PFSK-1 (cell line): ENCODE results near the gene KCNQ1OT1.

ENCODE experiments used
- FOXP2 ChIP-seq: optimal IDR thresholded peaks from 2 replicates; pipeline ENCODE3; 2011; ENCODE audit warnings: borderline replicate concordance, control low read depth, inconsistent platforms; ENCODE audit not compliant: insufficient read depth; ENCODE audit errors: extremely low read length, extremely low read depth
- POLR2AphosphoS5 ChIP-seq: IDR thresholded peaks from 2 replicates; pipeline ENCODE4 v1.6.1; 2012; ENCODE audit warnings: low read depth, mild to moderate bottlenecking, control low read depth, low read length, moderate library complexity
- REST ChIP-seq, 2 experiments: IDR thresholded peaks; 2 replicates each; pipeline versions ENCODE4 v1.6.1 to v1.8.0; 2011 to 2012; ENCODE audit warnings: low read depth in 2 of 2, low read length in 2 of 2, control low read depth in 1 of 2, inconsistent platforms in 1 of 2, mild to moderate bottlenecking in 1 of 2, moderate library complexity in 1 of 2; ENCODE audit not compliant: insufficient read depth in 1 of 2
- SIN3A ChIP-seq: IDR thresholded peaks from 2 replicates; pipeline ENCODE4 v1.6.1; 2012; ENCODE audit warnings: mild to moderate bottlenecking, low read length, moderate library complexity, borderline replicate concordance; ENCODE audit not compliant: insufficient read depth
- TAF1 ChIP-seq: IDR thresholded peaks from 2 replicates; pipeline ENCODE4 v1.6.1; 2012; ENCODE audit warnings: low read length, control low read depth, borderline replicate concordance; ENCODE audit not compliant: insufficient read depth

KCNQ1OT1 gene

GRCh38 chr11:2584812-2585565 is 114.8 kb downstream of the KCNQ1OT1 start:
- TF ChIP-seq SIN3A, result no peak
- no peak for TF ChIP-seq TAF1
- TF ChIP-seq POLR2AphosphoS5, result no peak

DNA sequence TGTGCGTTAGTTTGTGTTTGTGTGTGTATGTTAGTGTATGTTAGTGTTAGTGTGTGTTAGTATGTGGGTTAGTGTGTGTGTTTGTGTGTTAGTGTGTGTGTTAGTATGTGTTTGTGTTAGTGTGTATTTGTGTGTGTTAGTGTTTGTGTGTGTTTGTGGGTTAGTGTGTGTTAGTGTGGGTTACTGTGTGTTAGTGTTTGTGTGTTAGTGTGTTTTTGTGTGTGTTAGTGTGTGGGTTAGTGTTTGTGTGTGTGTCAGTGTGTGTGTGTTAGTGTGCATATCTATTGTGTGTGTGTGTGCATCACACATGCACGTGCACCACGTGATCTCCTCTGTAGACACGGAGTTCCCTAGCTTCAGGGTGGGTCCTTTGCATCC is 115.4 kb downstream of the KCNQ1OT1 start:
- TF ChIP-seq FOXP2 (no peak), SIN3A (no peak), TAF1 (no peak), REST (IDR thresholded peaks at IDR 0.05; ENCODE audit: insufficient read depth in 1 of 2, low read depth in 2 of 2, low read length in 2 of 2) (no peak), POLR2AphosphoS5 (no peak)

GRCh38 chr11:2583605-2583958 is 116.2 kb downstream of the KCNQ1OT1 start:
- TF ChIP-seq REST (IDR thresholded peaks at IDR 0.05; ENCODE audit: insufficient read depth in 1 of 2, low read depth in 2 of 2, low read length in 2 of 2), result no peak
- TF ChIP-seq TAF1, result no peak
- TF ChIP-seq POLR2AphosphoS5, result no peak
- TF ChIP-seq FOXP2, result no peak
- TF ChIP-seq SIN3A, result no peak

DNA sequence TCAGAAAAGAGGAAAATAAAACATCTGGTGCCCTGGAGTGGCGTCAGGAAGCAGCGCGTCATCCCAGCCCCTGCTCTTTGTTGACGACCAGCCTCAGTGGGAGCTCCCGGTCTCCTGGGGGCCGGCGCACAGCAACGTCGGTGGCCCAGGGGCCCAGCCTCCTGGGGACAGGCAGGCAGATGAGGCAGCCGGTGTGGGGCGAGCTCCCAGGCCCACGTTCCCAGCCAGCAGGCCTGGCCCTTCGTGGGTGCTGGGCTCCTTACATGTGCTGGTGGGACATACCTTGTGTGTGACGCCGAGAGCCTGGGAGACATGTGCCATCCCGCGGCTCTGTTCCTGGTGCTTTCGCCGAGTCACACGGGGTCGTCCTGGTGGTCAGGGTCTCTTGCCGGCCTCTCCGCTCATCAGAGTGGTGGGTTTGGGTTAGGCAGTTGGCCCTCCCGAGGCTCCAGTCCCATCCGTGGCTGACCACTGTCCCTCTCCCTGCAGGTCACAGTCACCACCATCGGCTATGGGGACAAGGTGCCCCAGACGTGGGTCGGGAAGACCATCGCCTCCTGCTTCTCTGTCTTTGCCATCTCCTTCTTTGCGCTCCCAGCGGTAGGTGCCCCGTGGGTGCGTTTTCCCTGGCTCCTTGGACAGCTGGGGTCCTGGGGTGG is 116.7 kb downstream of the KCNQ1OT1 start:
- no peak for TF ChIP-seq SIN3A
- no peak for TF ChIP-seq REST (IDR thresholded peaks at IDR 0.05; ENCODE audit: insufficient read depth in 1 of 2, low read depth in 2 of 2, low read length in 2 of 2)
- TF ChIP-seq POLR2AphosphoS5, result no peak
- no peak for TF ChIP-seq TAF1
- TF ChIP-seq FOXP2, result no peak

- TF ChIP-seq FOXP2, result no peak
- TF ChIP-seq SIN3A, result no peak
- TF ChIP-seq REST (IDR thresholded peaks at IDR 0.05; ENCODE audit: insufficient read depth in 1 of 2, low read depth in 2 of 2, low read length in 2 of 2), result no peak
- TF ChIP-seq TAF1, result no peak
- no peak for TF ChIP-seq POLR2AphosphoS5
These were observed 117.3 kb downstream of the KCNQ1OT1 start for GRCh38 chr11:2582351-2582945.
